H1 (cell line): ENCODE data around the gene SPIRE1. TPM values are rescaled to one million over a fixed set of nuclear protein-coding genes. Genes with fewer than 3 reads are reported as not detected.

ENCODE experiments used
- ASH2L ChIP-seq: fragments of 200-600, 300-600 bp; sonication (generic); IDR thresholded peaks from one replicate; pipeline ENCODE4 v1.7.1; 2017; ENCODE audit warnings: low read length
- BACH1 ChIP-seq: IDR thresholded peaks from 2 replicates; pipeline ENCODE4 v1.6.1; 2012; ENCODE audit warnings: low read length, improper control_type of control experiment
- CBX5 ChIP-seq: fragments of 300-800, 300-1000 bp; sonication (generic); IDR thresholded peaks from 2 replicates; pipeline ENCODE4 v1.7.1; 2016; ENCODE audit warnings: antibody characterized with exemption, low read length, low read depth
- CHD2 ChIP-seq: IDR thresholded peaks from 2 replicates; pipeline ENCODE4 v1.6.1; 2012; ENCODE audit warnings: low read length, improper control_type of control experiment
- CTBP2 ChIP-seq: IDR thresholded peaks from 2 replicates; pipeline ENCODE4 v1.7.0; 2011; ENCODE audit warnings: borderline replicate concordance, mild to moderate bottlenecking, moderate library complexity, mixed read lengths, low read length; ENCODE audit not compliant: insufficient read depth, insufficient read length
- EP300 ChIP-seq, 2 experiments: IDR thresholded peaks; 1 replicate in 1 of 2; 2 replicates in 1 of 2; pipeline ENCODE4 v1.6.1; 2011 to 2012; ENCODE audit warnings: low read depth in 2 of 2, low read length in 2 of 2, mild to moderate bottlenecking in 2 of 2, borderline replicate concordance in 1 of 2, inconsistent platforms in 1 of 2, moderate library complexity in 1 of 2
- EZH2 ChIP-seq: fragments of 200-600 bp; sonication (generic); IDR thresholded peaks from 2 replicates; pipeline ENCODE4 v1.7.1; 2012; ENCODE audit warnings: low read depth, mild to moderate bottlenecking, moderate library complexity, low read length, inconsistent platforms; ENCODE audit not compliant: severe bottlenecking
- JUN ChIP-seq: IDR thresholded peaks from 2 replicates; pipeline ENCODE4 v1.6.1; 2011; ENCODE audit warnings: low read depth, mild to moderate bottlenecking, improper control_type of control experiment, low read length
- KDM4A ChIP-seq: IDR thresholded peaks from one replicate; pipeline ENCODE4 v1.7.1; 2012; ENCODE audit warnings: low read depth, mild to moderate bottlenecking, moderate library complexity, low read length, inconsistent platforms; ENCODE audit not compliant: severe bottlenecking
- NANOG ChIP-seq: IDR thresholded peaks from 2 replicates; pipeline ENCODE4 v1.6.1; 2011; ENCODE audit warnings: low read length, low read depth, mild to moderate bottlenecking, inconsistent platforms; ENCODE audit not compliant: insufficient read depth, poor library complexity, severe bottlenecking
- PHF8 ChIP-seq: fragments of 200-600 bp; sonication (generic); conservative IDR thresholded peaks from 2 replicates; pipeline ENCODE4 v1.7.1; 2012; ENCODE audit warnings: low read depth, mild to moderate bottlenecking, inconsistent platforms, low read length, moderate library complexity
- POLR2A ChIP-seq, 2 experiments: IDR thresholded peaks; 1 replicate in 1 of 2; 2 replicates in 1 of 2; pipeline ENCODE4 v1.6.1; 2011; ENCODE audit warnings: low read depth in 2 of 2, low read length in 2 of 2, mild to moderate bottlenecking in 2 of 2; ENCODE audit errors: control extremely low read depth in 1 of 2
- SIX5 ChIP-seq: IDR thresholded peaks from 2 replicates; pipeline ENCODE4 v1.6.1; 2011; ENCODE audit warnings: mild to moderate bottlenecking, low read depth, low read length
- SP1 ChIP-seq: IDR thresholded peaks from 2 replicates; pipeline ENCODE4 v1.6.1; 2011; ENCODE audit warnings: low read depth, low read length
- SP2 ChIP-seq: IDR thresholded peaks from 2 replicates; pipeline ENCODE4 v1.6.1; 2012; ENCODE audit warnings: mild to moderate bottlenecking, low read length, inconsistent platforms
- SUZ12 ChIP-seq: fragments of 200-600 bp; sonication (generic); IDR thresholded peaks from 2 replicates; pipeline ENCODE4 v1.6.1; 2012; ENCODE audit warnings: mild to moderate bottlenecking, inconsistent platforms, low read length, moderate library complexity, mixed read lengths
- polyA plus RNA-seq, 7 experiments: library from polyadenylated mRNA; depleted of rRNA in 3 of 7; stranded (reverse) in 5 of 7; unstranded in 2 of 7; fragments of >200 nt in 5 of 7; fragments of 200-250 nt in 2 of 7; gene quantifications; 1 replicate in 5 of 7; 2 replicates in 1 of 7; 4 replicates in 1 of 7; pipeline versions ENCODE4 v1.2.1 to v1.2.3, GENCODE V29; 2011 to 2013; ENCODE audit warnings: missing spikeins in 2 of 7, mixed read lengths in 2 of 7
- total RNA-seq: library from RNA; stranded (reverse); fragmentation: NEBNext Ultra II Directional; extraction: Animal tissue kit (Norgen Biotek cat#: 25700); gene quantifications from 2 replicates; pipeline ENCODE4 v1.2.1, GENCODE V29; 2021
- TF ChIP-seq, protein P1 (sequence below): IDR thresholded peaks from 2 replicates; pipeline ENCODE4 v1.6.1; 2012; ENCODE audit warnings: low read length, inconsistent platforms
- TF ChIP-seq, protein P2 (sequence below): IDR thresholded peaks from 2 replicates; pipeline ENCODE4 v1.6.1; 2012; ENCODE audit warnings: inconsistent platforms

SPIRE1 gene
- total and polyA plus RNA-seq, 2 of the 8 experiments (the other 6 are each of a cell fraction or from before 2014, with no cell fraction given): 6.0 to 21.5 TPM

GRCh38 chr18:12420821-12421421 is 237.0 kb downstream of the SPIRE1 start (continued):
- TF ChIP-seq, protein P1, sequence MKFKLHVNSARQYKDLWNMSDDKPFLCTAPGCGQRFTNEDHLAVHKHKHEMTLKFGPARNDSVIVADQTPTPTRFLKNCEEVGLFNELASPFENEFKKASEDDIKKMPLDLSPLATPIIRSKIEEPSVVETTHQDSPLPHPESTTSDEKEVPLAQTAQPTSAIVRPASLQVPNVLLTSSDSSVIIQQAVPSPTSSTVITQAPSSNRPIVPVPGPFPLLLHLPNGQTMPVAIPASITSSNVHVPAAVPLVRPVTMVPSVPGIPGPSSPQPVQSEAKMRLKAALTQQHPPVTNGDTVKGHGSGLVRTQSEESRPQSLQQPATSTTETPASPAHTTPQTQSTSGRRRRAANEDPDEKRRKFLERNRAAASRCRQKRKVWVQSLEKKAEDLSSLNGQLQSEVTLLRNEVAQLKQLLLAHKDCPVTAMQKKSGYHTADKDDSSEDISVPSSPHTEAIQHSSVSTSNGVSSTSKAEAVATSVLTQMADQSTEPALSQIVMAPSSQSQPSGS: no peak
- TF ChIP-seq SIX5 (no peak), SUZ12 (no peak), CBX5 (no peak), CHD2 (no peak), KDM4A (no peak), ASH2L (no peak), SP1 (no peak), CTBP2 (no peak), PHF8 (no peak; the same call in 1 of the 2 replicates), BACH1 (no peak), JUN (no peak), EZH2 (no peak), SP2 (no peak), NANOG (no peak), POLR2A (IDR thresholded peaks at IDR 0.05; ENCODE audit: control extremely low read depth in 1 of 2, low read depth in 2 of 2, low read length in 2 of 2) (peak in 1 of 2 experiments; percentile 72; a peak in 2 of 3 replicates), EP300 (IDR thresholded peaks at IDR 0.05; ENCODE audit: borderline replicate concordance in 1 of 2, low read depth in 2 of 2, low read length in 2 of 2) (peak in 1 of 2 experiments; percentile 94; a peak in 2 of 3 replicates)
- TF ChIP-seq, protein P2, sequence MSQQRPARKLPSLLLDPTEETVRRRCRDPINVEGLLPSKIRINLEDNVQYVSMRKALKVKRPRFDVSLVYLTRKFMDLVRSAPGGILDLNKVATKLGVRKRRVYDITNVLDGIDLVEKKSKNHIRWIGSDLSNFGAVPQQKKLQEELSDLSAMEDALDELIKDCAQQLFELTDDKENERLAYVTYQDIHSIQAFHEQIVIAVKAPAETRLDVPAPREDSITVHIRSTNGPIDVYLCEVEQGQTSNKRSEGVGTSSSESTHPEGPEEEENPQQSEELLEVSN: 0 out of 2 replicates have a peak, but pooled peaks have one; percentile 23
